Neural cell (in vitro differentiated cells): Measurements from ENCODE around the gene GYPC.

ENCODE experiments used
- CTCF ChIP-seq: fragments of 450-650 bp; IDR thresholded peaks from 2 replicates; pipeline ENCODE4 v1.5.1; 2014; ENCODE audit warnings: antibody characterized with exemption, mild to moderate bottlenecking, moderate library complexity; ENCODE audit not compliant: poor library complexity, severe bottlenecking
- EP300 ChIP-seq: fragments of 450-650 bp; conservative IDR thresholded peaks from 2 replicates; pipeline ENCODE4 v1.6.1; 2014; ENCODE audit warnings: antibody characterized with exemption, mild to moderate bottlenecking, moderate library complexity; ENCODE audit not compliant: poor library complexity, severe bottlenecking
- EZH2 ChIP-seq: fragments of 200-600, 300-800 bp; shearing (Covaris generic), sonication (generic); IDR thresholded peaks from 2 replicates; pipeline ENCODE4 v1.6.1; 2014; ENCODE audit warnings: antibody characterized with exemption, low read length, borderline replicate concordance, mild to moderate bottlenecking; ENCODE audit not compliant: insufficient read depth, poor library complexity, severe bottlenecking
- POLR2AphosphoS5 ChIP-seq: IDR thresholded peaks from 2 replicates; pipeline ENCODE4 v1.6.1; 2012
- RAD21 ChIP-seq: fragments of 450-650 bp; conservative IDR thresholded peaks from 2 replicates; pipeline ENCODE4 v1.6.1; 2014; ENCODE audit warnings: antibody characterized with exemption, mild to moderate bottlenecking, moderate library complexity
- REST ChIP-seq: IDR thresholded peaks from 2 replicates; pipeline ENCODE4 v1.6.1; 2012; ENCODE audit warnings: borderline replicate concordance
- SMC3 ChIP-seq: fragments of 450-650 bp; conservative IDR thresholded peaks from 2 replicates; pipeline ENCODE4 v1.6.1; 2014; ENCODE audit warnings: antibody characterized with exemption, mild to moderate bottlenecking, moderate library complexity; ENCODE audit not compliant: poor library complexity
- TAF1 ChIP-seq: IDR thresholded peaks from 2 replicates; pipeline ENCODE4 v1.6.1; 2012; ENCODE audit warnings: low read depth

GRCh38 chr2:126646026-126646425 is 9.9 kb upstream of the GYPC start:
- TF ChIP-seq CTCF (no peak), EZH2 (no peak), SMC3 (no peak), TAF1 (no peak), POLR2AphosphoS5 (no peak), EP300 (no peak), REST (no peak), RAD21 (no peak)
